ENCODE data around the gene MKRN2OS. TPM values are rescaled to one million over a fixed set of nuclear protein-coding genes. Genes with fewer than 3 reads are reported as not detected.

Gene MKRN2OS
- total RNA-seq, 1 donor, result not detected

DNA sequence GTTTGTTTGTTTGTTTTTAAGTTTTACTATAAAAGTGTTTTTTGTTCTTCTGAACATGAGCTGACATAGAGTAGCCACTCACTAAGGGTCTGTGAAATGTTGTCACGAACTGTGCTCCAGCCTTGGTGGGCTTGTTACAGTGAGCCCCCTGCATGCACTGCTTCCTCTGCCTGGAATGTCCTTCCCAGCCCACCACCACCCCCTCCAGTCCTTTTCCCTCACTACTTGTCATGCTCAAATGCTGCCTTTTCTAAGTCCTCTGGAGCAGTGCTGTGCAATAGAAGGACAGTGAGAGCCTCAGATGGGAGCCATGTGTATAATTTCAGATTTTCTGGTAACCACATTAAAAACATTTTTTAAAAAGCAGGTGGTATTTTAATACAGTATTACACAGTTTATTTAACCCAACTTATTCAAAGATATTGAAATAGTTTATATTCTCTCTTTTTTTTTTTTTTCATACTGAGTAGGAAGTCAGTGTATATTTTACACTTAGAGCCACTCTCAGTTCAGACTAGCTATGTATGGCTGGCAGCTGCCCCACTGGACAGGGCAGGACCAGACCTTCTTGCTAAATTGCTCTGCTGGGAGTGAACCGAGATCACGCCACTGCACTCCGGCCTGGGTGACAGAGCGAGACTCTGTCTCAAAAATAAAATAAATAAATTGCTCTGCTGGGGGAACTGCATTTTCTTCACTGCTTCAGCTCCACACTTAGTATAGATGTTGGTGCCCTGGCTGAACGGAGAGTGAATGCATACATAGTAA lies 26.9 kb downstream of the MKRN2OS start:
- no peak overlapping the region for H3K4me3 ChIP-seq (ENCODE audit: low read depth, low read length)
- TF ChIP-seq, protein P1, sequence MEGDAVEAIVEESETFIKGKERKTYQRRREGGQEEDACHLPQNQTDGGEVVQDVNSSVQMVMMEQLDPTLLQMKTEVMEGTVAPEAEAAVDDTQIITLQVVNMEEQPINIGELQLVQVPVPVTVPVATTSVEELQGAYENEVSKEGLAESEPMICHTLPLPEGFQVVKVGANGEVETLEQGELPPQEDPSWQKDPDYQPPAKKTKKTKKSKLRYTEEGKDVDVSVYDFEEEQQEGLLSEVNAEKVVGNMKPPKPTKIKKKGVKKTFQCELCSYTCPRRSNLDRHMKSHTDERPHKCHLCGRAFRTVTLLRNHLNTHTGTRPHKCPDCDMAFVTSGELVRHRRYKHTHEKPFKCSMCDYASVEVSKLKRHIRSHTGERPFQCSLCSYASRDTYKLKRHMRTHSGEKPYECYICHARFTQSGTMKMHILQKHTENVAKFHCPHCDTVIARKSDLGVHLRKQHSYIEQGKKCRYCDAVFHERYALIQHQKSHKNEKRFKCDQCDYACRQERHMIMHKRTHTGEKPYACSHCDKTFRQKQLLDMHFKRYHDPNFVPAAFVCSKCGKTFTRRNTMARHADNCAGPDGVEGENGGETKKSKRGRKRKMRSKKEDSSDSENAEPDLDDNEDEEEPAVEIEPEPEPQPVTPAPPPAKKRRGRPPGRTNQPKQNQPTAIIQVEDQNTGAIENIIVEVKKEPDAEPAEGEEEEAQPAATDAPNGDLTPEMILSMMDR (IDR thresholded peaks at IDR 0.05; ENCODE audit: insufficient read depth, low read length), result no peak
- no peak for DNase-seq (ENCODE audit: low read depth)

DNA sequence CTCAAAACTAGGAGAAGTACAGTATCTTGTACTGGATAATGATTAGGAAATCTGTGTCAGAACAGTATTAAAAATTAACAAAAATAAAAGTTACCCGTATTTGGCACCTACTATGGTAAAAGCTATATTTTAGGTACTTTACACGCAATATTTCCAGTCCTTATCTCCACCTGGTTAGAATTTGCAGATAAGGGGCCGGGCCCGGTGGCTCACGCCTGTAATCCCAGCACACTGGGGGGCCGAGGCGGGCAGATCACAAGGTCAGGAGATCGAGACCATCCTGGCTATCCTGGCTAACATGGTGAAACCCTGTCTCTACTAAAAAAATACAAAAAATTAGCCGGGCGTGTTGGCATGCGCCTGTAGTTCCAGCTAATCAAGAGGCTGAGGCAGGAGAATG lies 28.4 kb downstream of the MKRN2OS start:
- no peak for DNase-seq (ENCODE audit: low read depth)
- H3K4me3 ChIP-seq (ENCODE audit: low read depth, low read length), result no peak overlapping the region
- TF ChIP-seq, protein P1 (IDR thresholded peaks at IDR 0.05; ENCODE audit: insufficient read depth, low read length), result no peak

DNA sequence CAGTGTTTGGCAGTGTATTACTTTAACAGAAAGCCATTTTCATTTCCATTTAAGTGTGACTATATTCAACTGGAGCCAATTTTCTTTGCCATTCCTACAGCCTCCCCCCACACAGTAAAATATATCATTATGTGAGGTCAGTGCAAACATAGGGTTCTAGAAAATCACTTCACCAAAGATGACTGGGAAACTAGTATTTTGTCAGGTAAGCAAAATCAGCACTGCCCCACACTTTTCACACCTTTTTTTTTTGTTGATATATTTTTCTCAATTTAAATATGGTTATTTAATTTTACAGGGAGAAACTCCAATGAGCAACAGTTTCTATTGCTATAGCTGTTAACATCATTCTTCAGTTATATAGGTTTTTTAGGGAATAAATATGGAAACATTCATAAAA lies 29.7 kb downstream of the MKRN2OS start:
- no peak overlapping the region for H3K4me3 ChIP-seq (ENCODE audit: low read depth, low read length)
- TF ChIP-seq, protein P1 (IDR thresholded peaks at IDR 0.05; ENCODE audit: insufficient read depth, low read length), result no peak
- no peak for DNase-seq (ENCODE audit: low read depth)

DNA sequence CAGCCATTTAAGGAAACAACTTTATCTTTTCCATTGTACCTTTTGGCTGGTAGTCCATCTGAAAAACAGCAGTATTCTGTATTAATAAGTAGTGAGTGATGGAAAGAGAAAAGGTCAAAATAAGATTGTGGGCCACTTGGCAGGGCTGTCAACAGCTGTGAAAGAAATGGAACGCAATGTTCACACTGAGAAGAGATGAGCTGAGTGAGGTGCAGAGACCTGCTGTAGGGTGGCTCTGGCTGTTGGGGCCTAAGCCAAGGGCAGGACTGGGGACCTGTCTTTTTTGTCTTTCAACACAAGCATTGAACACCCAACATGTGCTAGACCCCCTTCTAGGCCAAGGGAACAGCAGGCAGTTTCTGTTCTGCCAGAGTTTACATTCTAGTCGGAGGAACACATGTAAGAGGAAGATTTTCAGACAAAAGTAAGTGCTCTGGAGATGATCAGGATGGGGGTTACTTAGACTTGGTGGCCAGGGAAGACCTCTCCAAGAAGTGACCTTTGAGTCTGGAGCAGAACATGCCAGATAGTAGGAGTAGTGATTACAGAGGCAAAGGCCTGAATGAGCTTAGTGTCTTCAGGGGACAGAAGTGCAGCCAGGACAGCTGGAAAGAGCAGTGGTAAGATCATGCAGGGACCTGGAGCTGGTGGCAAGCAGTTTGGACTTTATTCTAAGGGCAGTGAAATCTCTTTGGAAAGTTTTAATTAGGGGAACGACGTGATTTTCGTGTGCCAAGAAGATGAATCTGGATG lies 31.4 kb downstream of the MKRN2OS start:
- H3K4me3 ChIP-seq (ENCODE audit: low read depth, low read length), result no peak overlapping the region
- no peak for DNase-seq (ENCODE audit: low read depth)
- TF ChIP-seq, protein P1 (IDR thresholded peaks at IDR 0.05; ENCODE audit: insufficient read depth, low read length), result no peak

DNA sequence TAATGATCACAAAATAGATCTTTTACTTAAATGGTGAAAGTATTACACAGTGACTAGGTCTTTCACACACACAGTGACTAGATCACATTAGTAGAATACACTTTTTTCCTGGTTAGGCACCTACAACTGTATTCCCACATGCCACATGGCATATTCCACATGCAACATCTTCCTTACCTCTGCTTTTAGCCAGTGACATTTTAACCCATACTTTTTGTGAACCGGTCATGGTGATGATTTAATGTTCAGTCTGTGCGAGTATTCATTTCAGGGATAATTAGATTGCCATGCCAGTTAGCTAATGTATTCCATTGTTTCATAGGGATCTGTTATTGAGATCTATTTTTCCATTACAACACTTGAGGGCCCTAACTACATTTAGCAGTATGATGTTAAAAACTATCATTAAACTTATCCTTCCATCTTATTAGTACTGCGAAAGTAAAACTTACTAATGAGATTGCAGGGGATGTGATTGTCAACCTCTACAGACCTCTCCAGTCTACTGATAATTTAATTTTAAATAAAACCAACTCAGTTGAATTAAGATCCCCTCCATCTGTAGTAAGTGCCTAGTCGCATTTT lies 32.7 kb downstream of the MKRN2OS start:
- TF ChIP-seq, protein P1 (IDR thresholded peaks at IDR 0.05; ENCODE audit: insufficient read depth, low read length), result no peak
- DNase-seq (ENCODE audit: low read depth), result no peak
- no peak overlapping the region for H3K4me3 ChIP-seq (ENCODE audit: low read depth, low read length)

DNA sequence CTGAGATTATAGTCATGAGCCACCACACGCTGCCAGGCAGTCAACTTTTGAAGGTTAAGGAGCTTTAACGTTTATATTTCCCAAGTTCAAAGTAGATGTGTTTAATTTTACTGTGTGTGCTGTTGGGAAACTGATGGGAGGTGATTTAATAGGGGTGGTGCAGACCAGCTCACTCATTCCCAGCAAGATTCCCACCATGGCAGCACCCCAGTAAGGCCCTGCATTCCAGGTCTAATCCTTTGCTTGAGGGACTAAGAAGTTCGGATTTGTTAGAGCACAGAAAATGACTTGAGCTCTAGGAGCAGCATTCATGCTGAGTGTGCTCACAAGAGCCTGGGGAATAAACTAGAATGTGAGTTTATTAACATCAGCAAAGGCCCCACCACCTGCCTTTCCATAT lies 35.8 kb downstream of the MKRN2OS start:
- H3K4me3 ChIP-seq (ENCODE audit: low read depth, low read length), result no peak overlapping the region
- TF ChIP-seq, protein P1 (IDR thresholded peaks at IDR 0.05; ENCODE audit: insufficient read depth, low read length), result no peak
- DNase-seq (ENCODE audit: low read depth), result no peak

All from fibroblast of the aortic adventitia (primary cell).